Gastroesophageal sphincter (tissue), 3 donors: ENCODE data around the gene KANTR.

Experiments
- CTCF ChIP-seq, 4 experiments: fragments of 200-600 bp in 2 of 4; fragments of 450-650 bp in 2 of 4; sonication (generic) in 1 of 4; IDR thresholded peaks; one replicate each; pipeline ENCODE4 v1.5.1; 2017 to 2019; ENCODE audit warnings: antibody characterized with exemption in 4 of 4, mild to moderate bottlenecking in 2 of 4, moderate library complexity in 2 of 4
- POLR2A ChIP-seq, 2 donors: fragments of 450-650 bp; IDR thresholded peaks; one replicate each; pipeline ENCODE4 v1.6.1; 2017; ENCODE audit warnings: antibody characterized with exemption in 2 of 2, mild to moderate bottlenecking in 2 of 2, moderate library complexity in 1 of 2

GRCh38 chrX:53055244-53055849, 38.6 kb upstream of the KANTR start:
- no peak for TF ChIP-seq POLR2A (IDR thresholded peaks at IDR 0.05)
- no peak for TF ChIP-seq CTCF (IDR thresholded peaks at IDR 0.05)
